OCI-LY1 (cell line): ENCODE measurements around the gene SLC16A14.

Experiments
- H2AFZ ChIP-seq: fragments of 200-600 bp; sonication (generic), shearing (Covaris generic); 2 replicates; pipeline ENCODE4 v1.6.0; 2014; ENCODE audit warnings: antibody characterized with exemption, mild to moderate bottlenecking, low read length
- H3F3A ChIP-seq: fragments of 200-600 bp; sonication (generic), shearing (Covaris generic); 2 replicates; pipeline ENCODE4 v1.6.0; 2014; ENCODE audit warnings: mild to moderate bottlenecking, antibody characterized with exemption, low read length, moderate library complexity; ENCODE audit not compliant: insufficient read depth
- H3K27ac ChIP-seq: fragments of 200-600 bp; sonication (generic); 2 replicates; pipeline ENCODE4 v1.5.1; 2014; ENCODE audit warnings: low read length, mixed run types, mild to moderate bottlenecking, low read depth; ENCODE audit not compliant: poor library complexity, severe bottlenecking
- H3K27me3 ChIP-seq: fragments of 200-600 bp; sonication (generic); 2 replicates; pipeline ENCODE4 v1.6.0; 2014; ENCODE audit warnings: antibody characterized with exemption, mild to moderate bottlenecking, low read length, moderate library complexity; ENCODE audit not compliant: insufficient read depth
- H3K36me3 ChIP-seq: fragments of 200-600 bp; sonication (generic); 2 replicates; pipeline ENCODE4 v1.6.1; 2014; ENCODE audit warnings: mild to moderate bottlenecking, antibody characterized with exemption, low read length, moderate library complexity, mixed read lengths; ENCODE audit not compliant: insufficient read depth
- H3K4me1 ChIP-seq: fragments of 200-600 bp; sonication (generic); 2 replicates; pipeline ENCODE4 v1.5.1; 2014; ENCODE audit warnings: mild to moderate bottlenecking, low read length, moderate library complexity; ENCODE audit not compliant: insufficient read depth, severe bottlenecking
- H3K4me2 ChIP-seq: fragments of 200-600 bp; sonication (generic), shearing (Covaris generic); 2 replicates; pipeline ENCODE4 v1.6.1; 2014; ENCODE audit warnings: low read length
- H3K4me3 ChIP-seq: fragments of 200-600 bp; sonication (generic); 2 replicates; pipeline ENCODE4 v1.5.1; 2014; ENCODE audit warnings: low read length, low read depth, mild to moderate bottlenecking, mixed read lengths; ENCODE audit not compliant: poor library complexity, severe bottlenecking
- H3K79me2 ChIP-seq: fragments of 200-600 bp; shearing (Covaris generic); 2 replicates; pipeline ENCODE4 v1.6.1; 2016; ENCODE audit warnings: mixed run types, low read length, mixed read lengths; ENCODE audit not compliant: insufficient read depth
- H3K9ac ChIP-seq: fragments of 200-600 bp; sonication (generic), shearing (Covaris generic); 2 replicates; pipeline ENCODE4 v1.6.1; 2014; ENCODE audit warnings: mild to moderate bottlenecking, low read length, mixed read lengths
- H3K9me2 ChIP-seq: fragments of 200-600 bp; sonication (generic), shearing (Covaris generic); 2 replicates; pipeline ENCODE4 v1.6.1; 2014; ENCODE audit warnings: low read depth, mild to moderate bottlenecking, low read length, mixed read lengths
- H3K9me3 ChIP-seq: fragments of 200-600 bp; shearing (Covaris generic); 2 replicates; pipeline ENCODE4 v1.6.1; 2014; ENCODE audit warnings: low read length, mixed read lengths
- H4K20me1 ChIP-seq: fragments of 200-600 bp; sonication (generic), shearing (Covaris generic); 2 replicates; pipeline ENCODE4 v1.6.0; 2016; ENCODE audit warnings: mild to moderate bottlenecking, low read length; ENCODE audit not compliant: insufficient read depth
- EZH2 ChIP-seq: fragments of 200-600 bp; sonication (generic), shearing (Covaris generic); IDR thresholded peaks from 2 replicates; pipeline ENCODE4 v1.8.0; 2017; ENCODE audit warnings: borderline replicate concordance, mixed run types, mild to moderate bottlenecking, antibody characterized with exemption, low read length, moderate library complexity, mixed read lengths
- TF ChIP-seq, protein P1 (sequence below): fragments of 200-600 bp; sonication (generic), shearing (Covaris generic); IDR thresholded peaks from 2 replicates; pipeline ENCODE4 v1.5.1; 2017; ENCODE audit warnings: mild to moderate bottlenecking, antibody characterized with exemption, low read length, moderate library complexity, mixed read lengths

Gene SLC16A14

DNA sequence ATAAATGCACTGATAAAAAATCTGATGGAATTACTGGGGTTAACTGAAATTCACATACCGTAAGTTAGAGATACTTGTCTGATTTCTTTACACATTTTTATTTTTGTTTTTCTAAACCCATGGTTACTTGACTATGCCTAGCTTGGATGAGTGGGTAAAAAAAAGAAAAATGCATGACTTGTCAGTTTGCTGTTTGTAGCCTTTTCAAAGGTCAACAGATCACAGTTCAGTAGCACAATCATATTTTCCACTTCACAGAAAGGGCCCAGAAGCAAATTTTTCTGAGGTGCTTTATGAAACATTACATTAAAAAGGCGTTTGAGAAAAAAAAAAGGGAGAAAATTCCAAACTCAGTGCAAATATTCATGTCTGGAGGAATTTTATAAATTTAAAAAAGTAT is 16.4 kb downstream of the SLC16A14 start:
- Histone ChIP-seq H3K4me2 (no peak overlapping the region), H3K4me1 (peaks cover 7% of the 10 kb centered on the region), H3K4me3 (no peak overlapping the region), H3K27ac (no peak overlapping the region), H3F3A (no peaks in the 10 kb centered on the region), H3K27me3 (no peaks in the 10 kb centered on the region), H3K9ac (no peak overlapping the region), H2AFZ (no peak overlapping the region), H4K20me1 (no peaks in the 10 kb centered on the region), H3K9me2 (no peaks in the 10 kb centered on the region), H3K36me3 (no peaks in the 10 kb centered on the region), H3K79me2 (no peaks in the 10 kb centered on the region), H3K9me3 (no peaks in the 10 kb centered on the region)
- no peak for TF ChIP-seq EZH2
- TF ChIP-seq, protein P1, sequence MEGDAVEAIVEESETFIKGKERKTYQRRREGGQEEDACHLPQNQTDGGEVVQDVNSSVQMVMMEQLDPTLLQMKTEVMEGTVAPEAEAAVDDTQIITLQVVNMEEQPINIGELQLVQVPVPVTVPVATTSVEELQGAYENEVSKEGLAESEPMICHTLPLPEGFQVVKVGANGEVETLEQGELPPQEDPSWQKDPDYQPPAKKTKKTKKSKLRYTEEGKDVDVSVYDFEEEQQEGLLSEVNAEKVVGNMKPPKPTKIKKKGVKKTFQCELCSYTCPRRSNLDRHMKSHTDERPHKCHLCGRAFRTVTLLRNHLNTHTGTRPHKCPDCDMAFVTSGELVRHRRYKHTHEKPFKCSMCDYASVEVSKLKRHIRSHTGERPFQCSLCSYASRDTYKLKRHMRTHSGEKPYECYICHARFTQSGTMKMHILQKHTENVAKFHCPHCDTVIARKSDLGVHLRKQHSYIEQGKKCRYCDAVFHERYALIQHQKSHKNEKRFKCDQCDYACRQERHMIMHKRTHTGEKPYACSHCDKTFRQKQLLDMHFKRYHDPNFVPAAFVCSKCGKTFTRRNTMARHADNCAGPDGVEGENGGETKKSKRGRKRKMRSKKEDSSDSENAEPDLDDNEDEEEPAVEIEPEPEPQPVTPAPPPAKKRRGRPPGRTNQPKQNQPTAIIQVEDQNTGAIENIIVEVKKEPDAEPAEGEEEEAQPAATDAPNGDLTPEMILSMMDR = no peak

DNA sequence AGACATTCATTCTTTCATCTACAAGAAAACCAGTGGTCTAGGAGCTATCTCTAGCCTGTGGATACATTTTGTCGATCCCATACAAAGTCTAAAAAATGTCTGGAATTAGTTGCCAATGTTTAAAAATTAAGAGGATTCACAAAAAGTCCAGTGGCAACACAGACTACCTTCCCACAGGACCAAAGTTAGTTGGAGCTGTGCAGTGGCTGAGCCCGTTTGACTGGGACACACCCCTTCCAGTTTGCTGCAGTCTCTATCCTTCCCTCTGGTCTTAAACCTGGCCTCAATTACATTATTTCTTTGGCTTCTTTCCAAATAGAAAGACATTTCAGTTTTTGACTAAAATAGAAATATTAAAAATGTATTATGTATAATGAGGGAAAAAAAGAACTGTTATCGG is 18.6 kb downstream of the SLC16A14 start:
- TF ChIP-seq, protein P1 = no peak
- no peak for TF ChIP-seq EZH2
- H3K36me3 ChIP-seq = no peaks in the 10 kb centered on the region
- no peaks in the 10 kb centered on the region for H3K27me3 ChIP-seq
- peaks cover 7% of the 10 kb centered on the region for H3K4me1 ChIP-seq
- H3F3A ChIP-seq = no peaks in the 10 kb centered on the region
- H3K27ac ChIP-seq = no peak overlapping the region
- no peak overlapping the region for H2AFZ ChIP-seq
- no peaks in the 10 kb centered on the region for H3K9me2 ChIP-seq
- H3K79me2 ChIP-seq = no peaks in the 10 kb centered on the region
- no peaks in the 10 kb centered on the region for H4K20me1 ChIP-seq
- H3K9ac ChIP-seq = no peak overlapping the region
- no peak overlapping the region for H3K4me3 ChIP-seq
- H3K9me3 ChIP-seq = no peaks in the 10 kb centered on the region
- no peak overlapping the region for H3K4me2 ChIP-seq

DNA sequence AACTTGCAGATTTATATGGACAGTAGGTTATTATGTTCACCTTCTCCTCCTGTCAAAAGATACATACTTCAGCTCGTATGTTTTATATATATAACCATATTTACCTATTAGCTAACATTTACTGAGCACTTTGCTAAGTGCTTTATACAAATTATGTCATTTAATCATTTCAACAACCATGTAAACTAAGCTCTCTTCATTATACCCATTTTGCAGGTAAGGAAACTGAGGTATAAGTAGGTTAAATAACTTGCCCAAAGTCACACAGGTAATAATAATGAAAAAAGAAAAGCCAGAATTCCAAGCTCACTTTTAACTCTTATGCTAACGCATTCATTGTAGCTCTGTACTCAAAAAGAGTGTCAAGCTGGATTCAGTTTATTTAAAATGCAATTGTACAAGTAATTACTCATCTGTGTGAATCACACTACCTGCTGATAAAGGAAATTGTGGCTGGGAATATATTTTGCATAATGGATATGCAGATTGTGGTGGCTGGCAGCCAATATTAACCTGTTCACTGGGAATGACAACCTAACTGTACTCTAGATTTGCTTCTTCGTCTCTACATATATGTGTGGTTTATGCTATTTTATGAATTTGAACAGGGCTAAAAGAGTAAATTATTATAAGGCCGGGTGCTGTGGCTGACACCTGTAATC is 20.6 kb downstream of the SLC16A14 start:
- Histone ChIP-seq H3K4me1 (no peaks in the 10 kb centered on the region), H3K4me2 (no peak overlapping the region), H3K9me2 (no peaks in the 10 kb centered on the region), H2AFZ (no peak overlapping the region), H3F3A (no peaks in the 10 kb centered on the region), H3K9ac (no peak overlapping the region), H3K9me3 (no peaks in the 10 kb centered on the region), H3K36me3 (no peaks in the 10 kb centered on the region), H3K79me2 (no peaks in the 10 kb centered on the region), H3K4me3 (no peak overlapping the region), H3K27ac (no peak overlapping the region), H4K20me1 (no peaks in the 10 kb centered on the region), H3K27me3 (no peaks in the 10 kb centered on the region)
- TF ChIP-seq, protein P1 = no peak
- TF ChIP-seq EZH2 = no peak
